A673 (cell line): ENCODE data around the gene ZNF268. TPM values are rescaled to one million over a fixed set of nuclear protein-coding genes. Genes with fewer than 3 reads are reported as not detected.

ENCODE experiments used
- BruUV-seq: library from RNA; stranded (reverse); fragments of 400-500 nt; replicated peaks from 2 replicates; lab custom pipeline; 2021; lab: Mats Ljungman, UMichigan
- CTCF ChIA-PET: fragments of 300-600 bp; sonication (Branson Sonifier 250); formaldehyde crosslinking; loops from one replicate; lab custom pipeline; 2022; ENCODE audit warnings: antibody characterized with exemption; lab: Charles Lee
- POLR2A ChIA-PET: fragments of 300-600 bp; sonication (Branson Sonifier 250); formaldehyde crosslinking; loops from one replicate; lab custom pipeline; 2022; ENCODE audit warnings: antibody characterized with exemption; ENCODE audit not compliant: low non-redundant PET; lab: Charles Lee
- DNase-seq: peaks from one replicate; pipeline ENCODE4 v3.0.0-alpha.2; 2015; ENCODE audit warnings: low spot score
- H3K27ac ChIP-seq: fragments of 200-600 bp; sonication (generic); 2 replicates; pipeline ENCODE4 v1.5.1; 2016; ENCODE audit warnings: mixed run types, low read depth, mild to moderate bottlenecking, mixed read lengths, antibody characterized with exemption, low read length; ENCODE audit not compliant: poor library complexity, severe bottlenecking
- H3K27me3 ChIP-seq: fragments of 200-600 bp; sonication (generic); replicated peaks from 2 replicates; pipeline ENCODE4 v1.6.1; 2017; ENCODE audit warnings: mixed run types, low read depth, mild to moderate bottlenecking, mixed read lengths, antibody characterized with exemption, low read length; ENCODE audit not compliant: insufficient read depth, poor library complexity
- H3K36me3 ChIP-seq: fragments of 200-600 bp; sonication (generic); 2 replicates; pipeline ENCODE4 v1.6.1; 2016; ENCODE audit warnings: mixed run types, mild to moderate bottlenecking, mixed read lengths, antibody characterized with exemption, low read length; ENCODE audit not compliant: insufficient read depth, poor library complexity, severe bottlenecking
- H3K4me1 ChIP-seq: fragments of 200-600 bp; sonication (generic); 2 replicates; pipeline ENCODE4 v1.6.1; 2017; ENCODE audit warnings: mixed run types, mild to moderate bottlenecking, mixed read lengths, antibody characterized with exemption, low read length; ENCODE audit not compliant: insufficient read depth, poor library complexity, severe bottlenecking
- H3K4me3 ChIP-seq: fragments of 200-600 bp; sonication (generic); 2 replicates; pipeline ENCODE4 v1.5.1; 2016; ENCODE audit warnings: low read depth, mixed run types, mild to moderate bottlenecking, mixed read lengths, low read length; ENCODE audit not compliant: poor library complexity, severe bottlenecking
- H3K9me3 ChIP-seq: fragments of 200-600 bp; sonication (generic); 2 replicates; pipeline ENCODE4 v1.6.1; 2016; ENCODE audit warnings: mixed run types, low read depth, mild to moderate bottlenecking, mixed read lengths, antibody characterized with exemption, low read length; ENCODE audit not compliant: poor library complexity, severe bottlenecking
- CTCF ChIP-seq: fragments of 300-800, 200-600 bp; sonication (generic); conservative IDR thresholded peaks from 2 replicates; pipeline ENCODE4 v1.5.1; 2017; ENCODE audit warnings: low read depth, mild to moderate bottlenecking, antibody characterized with exemption, low read length, moderate library complexity, mixed read lengths
- EZH2 ChIP-seq: fragments of 200-600 bp; sonication (generic); IDR thresholded peaks from 2 replicates; pipeline ENCODE4 v1.6.1; 2017; ENCODE audit warnings: borderline replicate concordance, low read depth, mild to moderate bottlenecking, mixed read lengths, antibody characterized with exemption, low read length; ENCODE audit not compliant: poor library complexity, severe bottlenecking
- intact Hi-C: fragments of 100-400 bp; cut with micrococcal nuclease; formaldehyde crosslinking; loops from one replicate; pipeline ENCODE4 v1.10.0; 2022; ENCODE audit not compliant: unreplicated experiment
- total RNA-seq: library from RNA; stranded (reverse); gene quantifications from 2 replicates; pipeline ENCODE4 v1.2.3, GENCODE V29; 2021

Gene ZNF268
- total RNA-seq, 1 experiment from 2014 or later, result 20.6 TPM

GRCh38 chr12:133192847-133193246 lies 11.6 kb downstream of the ZNF268 start:
- CTCF ChIA-PET, result no interaction called here
- POLR2A ChIA-PET, result no interaction called here
- no peaks in the 10 kb centered on the region for H3K27me3 ChIP-seq

GRCh38 chr12:133201888-133202287 lies 20.6 kb downstream of the ZNF268 start:
- no TSS peak for BruUV-seq
- no peak for DNase-seq
- ChIA-PET POLR2A (no interaction called here), CTCF (no interaction called here)
- H3K4me1 ChIP-seq, result no peaks in the 10 kb centered on the region
- H3K27ac ChIP-seq, result no peak overlapping the region
- H3K36me3 ChIP-seq, result peaks cover 45% of the 10 kb centered on the region
- intact Hi-C loops, result no loop called here
- no peak overlapping the region for H3K4me3 ChIP-seq
- H3K27me3 ChIP-seq, result no peaks in the 10 kb centered on the region
- TF ChIP-seq CTCF (no peak), EZH2 (no peak)
- H3K9me3 ChIP-seq, result peaks cover 66% of the 10 kb centered on the region

More at GRCh38 chr12:133192847-133193246, 11.6 kb downstream of the ZNF268 start:
- DNase-seq, result no peak
- Histone ChIP-seq H3K4me1 (no peaks in the 10 kb centered on the region), H3K27ac (no peak overlapping the region), H3K9me3 (peaks cover 74% of the 10 kb centered on the region), H3K36me3 (peaks cover 80% of the 10 kb centered on the region), H3K4me3 (no peak overlapping the region)
- intact Hi-C loops, result no loop called here
- no peak for TF ChIP-seq EZH2
- no peak for TF ChIP-seq CTCF
- BruUV-seq, result no TSS peak

- Histone ChIP-seq H3K4me3 (no peak overlapping the region), H3K27me3 (no peaks in the 10 kb centered on the region), H3K36me3 (peaks cover 45% of the 10 kb centered on the region), H3K9me3 (peaks cover 74% of the 10 kb centered on the region), H3K4me1 (no peaks in the 10 kb centered on the region), H3K27ac (no peak overlapping the region)
- ChIA-PET POLR2A (no interaction called here), CTCF (no interaction called here)
- TF ChIP-seq CTCF (no peak), EZH2 (no peak)
- no peak for DNase-seq
- intact Hi-C loops, result no loop called here
- no TSS peak for BruUV-seq
Measured at GRCh38 chr12:133202493-133203343, 21.4 kb downstream of the ZNF268 start.
